SK-N-SH treated with all-trans-retinoic acid at 6 μM for 48 hours (cell line): Measurements from ENCODE around the gene CD40LG.

Experiments
- ARNTL ChIP-seq: fragments of 450-650 bp; formaldehyde crosslinking; IDR thresholded peaks from 2 replicates; pipeline ENCODE4 v1.5.0; 2020; ENCODE audit warnings: low read depth, mild to moderate bottlenecking, moderate library complexity, borderline replicate concordance
- BACH2 ChIP-seq: fragments of 250-450 bp; sonication (Bioruptor Pico); IDR thresholded peaks from 2 replicates; pipeline ENCODE4 v1.9.0; 2021; ENCODE audit warnings: mild to moderate bottlenecking, borderline replicate concordance
- CSDC2 ChIP-seq: fragments of 250-450 bp; sonication (Bioruptor Pico); IDR thresholded peaks from 2 replicates; pipeline ENCODE4 v1.5.0; 2020; ENCODE audit warnings: mild to moderate bottlenecking, moderate library complexity
- ISL1 ChIP-seq: fragments of 250-450 bp; sonication (Bioruptor Pico); IDR thresholded peaks from 2 replicates; pipeline ENCODE4 v2.1.2; 2022; ENCODE audit warnings: mild to moderate bottlenecking, moderate library complexity
- OSR1 ChIP-seq: fragments of 250-450 bp; sonication (Bioruptor Pico); IDR thresholded peaks from 2 replicates; pipeline ENCODE4 v1.8.0; 2022; ENCODE audit warnings: moderate library complexity, mild to moderate bottlenecking, inconsistent platforms
- PATZ1 ChIP-seq: fragments of 250-450 bp; sonication (Bioruptor Pico); IDR thresholded peaks from 2 replicates; pipeline ENCODE4 v1.8.0; 2020; ENCODE audit warnings: mild to moderate bottlenecking, moderate library complexity, borderline replicate concordance
- PPARA ChIP-seq: fragments of 250-450 bp; sonication (Bioruptor Pico); IDR thresholded peaks from 2 replicates; pipeline ENCODE4 v1.5.0; 2020; ENCODE audit warnings: mild to moderate bottlenecking, borderline replicate concordance
- RARB ChIP-seq: fragments of 250-450 bp; sonication (Bioruptor Pico); IDR thresholded peaks from 2 replicates; pipeline ENCODE4 v1.8.0; 2021; ENCODE audit warnings: mild to moderate bottlenecking, moderate library complexity
- TOX ChIP-seq: fragments of 250-450 bp; sonication (Bioruptor Pico); IDR thresholded peaks from 2 replicates; pipeline ENCODE4 v1.8.0; 2021; ENCODE audit warnings: mild to moderate bottlenecking, moderate library complexity, borderline replicate concordance
- TSHZ2 ChIP-seq: fragments of 250-450 bp; sonication (Bioruptor Pico); IDR thresholded peaks from 2 replicates; pipeline ENCODE4 v1.5.0; 2020; ENCODE audit warnings: mild to moderate bottlenecking, moderate library complexity
- ZFP3 ChIP-seq: fragments of 250-450 bp; sonication (Bioruptor Pico); IDR thresholded peaks from 2 replicates; pipeline ENCODE4 v1.5.0; 2020; ENCODE audit warnings: mild to moderate bottlenecking, moderate library complexity
- ZFP30 ChIP-seq: fragments of 450-650 bp; formaldehyde crosslinking; IDR thresholded peaks from 2 replicates; pipeline ENCODE4 v1.5.0; 2022; ENCODE audit warnings: mild to moderate bottlenecking, moderate library complexity
- ZNF565 ChIP-seq: fragments of 450-650 bp; formaldehyde crosslinking; conservative IDR thresholded peaks from 2 replicates; pipeline ENCODE4 v1.5.0; 2020; ENCODE audit warnings: low read depth, mild to moderate bottlenecking, moderate library complexity
- ZNF8 ChIP-seq: fragments of 450-650 bp; formaldehyde crosslinking; IDR thresholded peaks from 2 replicates; pipeline ENCODE4 v1.5.0; 2020; ENCODE audit warnings: mild to moderate bottlenecking, moderate library complexity

- no peak for TF ChIP-seq OSR1
- no peak for TF ChIP-seq CSDC2
- no peak for TF ChIP-seq ZNF565
- TF ChIP-seq PPARA, result no peak
- no peak for TF ChIP-seq TOX
- no peak for TF ChIP-seq PATZ1 (CRISPR knock-in tag)
- no peak for TF ChIP-seq ZNF8
- TF ChIP-seq ZFP30 (CRISPR knock-in tag), result no peak
- TF ChIP-seq TSHZ2 (CRISPR knock-in tag), result no peak
- TF ChIP-seq ISL1 (CRISPR knock-in tag), result no peak
- no peak for TF ChIP-seq RARB
- no peak for TF ChIP-seq ARNTL (CRISPR knock-in tag)
- no peak for TF ChIP-seq ZFP3 (CRISPR knock-in tag)
- TF ChIP-seq BACH2 (CRISPR knock-in tag), result no peak
These were observed 40.7 kb upstream of the CD40LG start for GRCh38 chrX:136607236-136607635.
